Naive thymus-derived CD8-positive, alpha-beta T cell (primary cell): ENCODE data around the gene ADIPOR2. TPM values are rescaled to one million over a fixed set of nuclear protein-coding genes. Genes with fewer than 3 reads are reported as not detected.
"Not testable (repeated sequence)": the region's sequence is repeated elsewhere in the genome, so short reads cannot be mapped to it uniquely, and the experiment has no call there.

Source experiments
- ATAC-seq, 2 donors: fragments of 150-1000 bp; cut with Tn5 transposase in 1 of 2; sonication (Bioruptor Pico), chemical (Tn5 transposase) in 1 of 2; 1 replicate in 1 of 2; 2 replicates in 1 of 2; pipeline ENCODE4 v1.10.0; 2021; ENCODE audit warnings: mild to moderate bottlenecking in 2 of 2, moderate library complexity in 2 of 2
- POLR2A ChIA-PET: fragments of 350-600 bp; sonication (Branson Sonifier 250); formaldehyde crosslinking; loops from one replicate; lab custom pipeline; 2021; ENCODE audit warnings: antibody characterized with exemption; lab: Charles Lee
- DNase-seq, 10 donors: peaks; one replicate each; pipeline versions ENCODE4 v3.0.0 to v3.0.0-alpha.2; 2020 to 2022
- H3K27ac Mint-ChIP-seq, 10 donors: one replicate each; pipeline ENCODE4 v1.8.0; 2020 to 2022; ENCODE audit warnings: mild to moderate bottlenecking in 10 of 10, mixed read lengths in 10 of 10, moderate library complexity in 4 of 10, inconsistent platforms in 1 of 10
- H3K27me3 Mint-ChIP-seq, 5 donors: one replicate each; pipeline ENCODE4 v1.8.0; 2021 to 2022; ENCODE audit warnings: mixed read lengths in 5 of 5
- H3K36me3 Mint-ChIP-seq, 3 donors: one replicate each; pipeline ENCODE4 v1.8.0; 2020 to 2022; ENCODE audit warnings: mixed read lengths in 3 of 3, mild to moderate bottlenecking in 2 of 3, inconsistent platforms in 1 of 3
- H3K4me1 Mint-ChIP-seq, 4 donors: one replicate each; pipeline ENCODE4 v1.8.0; 2021 to 2022; ENCODE audit warnings: mixed read lengths in 4 of 4
- H3K4me3 Mint-ChIP-seq, 10 donors: one replicate each; pipeline ENCODE4 v1.8.0; 2020 to 2022; ENCODE audit warnings: mild to moderate bottlenecking in 10 of 10, mixed read lengths in 10 of 10, moderate library complexity in 6 of 10, inconsistent platforms in 1 of 10
- H3K9me3 Mint-ChIP-seq, 9 donors: one replicate each; pipeline ENCODE4 v1.8.0; 2020 to 2022; ENCODE audit warnings: mixed read lengths in 9 of 9, mild to moderate bottlenecking in 3 of 9, inconsistent platforms in 1 of 9, moderate library complexity in 1 of 9
- polyA plus RNA-seq, 3 donors: library from polyadenylated mRNA; unstranded; fragments of 300-500 nt; fragmentation: Illumina TruSeq; gene quantifications; one replicate each; pipeline ENCODE4 v1.2.3, GENCODE V29; 2021
- total RNA-seq, 8 experiments: library from RNA in 2 of 8; stranded (reverse) in 2 of 8; gene quantifications; one replicate each; pipeline ENCODE4 v1.2.3 and lab custom pipeline; 2021 to 2026

Gene ADIPOR2
- total and polyA plus RNA-seq, 5 experiments from 2014 or later: 2.0 to 39.9 (median 3.2) TPM

DNA sequence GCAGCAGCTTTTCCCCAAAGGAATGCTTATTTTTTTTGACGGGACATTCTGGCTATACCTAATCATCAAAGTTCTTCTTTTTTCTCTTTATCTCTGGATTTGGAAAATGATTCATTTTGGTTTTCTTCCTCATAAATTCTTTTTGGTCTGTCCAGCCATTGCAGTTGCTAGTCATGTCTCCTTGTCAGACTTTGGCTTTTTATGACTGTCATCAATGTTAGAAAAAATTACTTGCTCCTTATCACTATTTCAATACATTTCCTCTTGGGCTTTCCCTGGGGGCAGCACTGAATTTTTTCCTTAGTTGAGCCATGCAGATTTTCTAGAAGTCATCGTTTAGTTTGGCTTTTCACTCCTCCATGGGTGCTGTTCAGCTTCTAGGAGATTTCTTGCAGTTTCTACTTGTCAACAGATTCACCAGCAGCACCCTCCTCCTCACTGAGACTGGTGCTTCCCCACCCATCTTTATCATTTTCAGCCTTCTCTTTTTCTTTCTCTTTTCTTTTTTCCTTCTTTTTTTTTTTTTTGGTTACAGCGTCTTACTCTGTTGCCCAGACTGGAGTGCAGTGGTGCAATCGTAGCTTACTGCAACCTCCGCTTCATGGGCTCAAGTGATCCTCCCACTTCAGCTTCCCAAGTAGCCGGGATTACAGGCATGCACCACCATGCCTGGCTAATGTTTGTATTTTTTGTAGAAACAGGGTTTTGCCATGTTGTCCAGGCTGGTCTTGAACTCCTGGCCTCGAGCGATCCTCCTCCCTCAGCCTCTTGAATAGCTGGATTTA, 5.2 kb downstream of the ADIPOR2 start:
- Mint-ChIP-seq H3K4me3 (peak overlapping the region in 4 of 10 donors; percentile 2 to 42 (median 18)), H3K36me3 (peaks cover 0 to 16% (median 0%) of the 10 kb centered on the region in 3 donors), H3K27me3 (no peaks in the 10 kb centered on the region), H3K4me1 (peaks cover 27 to 87% (median 73%) of the 10 kb centered on the region in 4 donors), H3K9me3 (no peaks in the 10 kb centered on the region), H3K27ac (peak overlapping the region in 5 of 10 donors; percentile 18 to 71 (median 49))
- no peak for DNase-seq
- ATAC-seq: no peak
- POLR2A ChIA-PET: interaction anchor here (0.6 kb wide), 1 partner anchor 24 kb away, joined by 3 read pairs; no protein-coding TSS in a partner anchor

DNA sequence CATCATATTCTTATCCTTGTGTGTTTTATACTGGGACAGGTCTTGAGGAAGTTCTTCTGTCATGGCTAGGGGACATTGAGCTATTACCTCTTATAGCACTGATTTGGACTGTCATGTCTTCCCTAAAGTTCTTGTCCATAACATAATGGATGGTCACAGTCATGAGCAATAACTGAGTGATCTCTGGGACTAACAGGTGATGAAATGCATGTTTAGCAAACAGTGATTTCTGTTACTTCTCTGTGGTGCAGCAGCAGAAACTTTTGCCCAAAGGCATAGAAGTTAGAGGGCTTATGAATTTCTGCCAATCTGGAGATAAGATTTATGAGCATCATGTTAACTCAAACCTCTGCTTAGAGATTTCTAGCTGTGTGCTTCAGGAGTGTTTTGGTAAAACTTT, 5.9 kb downstream of the ADIPOR2 start:
- Mint-ChIP-seq H3K27ac (peak overlapping the region in 5 of 10 donors; percentile 10 to 71 (median 30)), H3K4me1 (peaks cover 25 to 85% (median 70%) of the 10 kb centered on the region in 4 donors), H3K36me3 (peaks cover 0 to 16% (median 0%) of the 10 kb centered on the region in 3 donors), H3K27me3 (no peaks in the 10 kb centered on the region), H3K9me3 (no peaks in the 10 kb centered on the region), H3K4me3 (peak overlapping the region in 2 of 10 donors; percentile 2 to 6)
- ATAC-seq (no peak), DNase-seq (no peak)
- POLR2A ChIA-PET: interaction anchor here (0.6 kb wide), 1 partner anchor 24 kb away, joined by 3 read pairs; no protein-coding TSS in a partner anchor

DNA sequence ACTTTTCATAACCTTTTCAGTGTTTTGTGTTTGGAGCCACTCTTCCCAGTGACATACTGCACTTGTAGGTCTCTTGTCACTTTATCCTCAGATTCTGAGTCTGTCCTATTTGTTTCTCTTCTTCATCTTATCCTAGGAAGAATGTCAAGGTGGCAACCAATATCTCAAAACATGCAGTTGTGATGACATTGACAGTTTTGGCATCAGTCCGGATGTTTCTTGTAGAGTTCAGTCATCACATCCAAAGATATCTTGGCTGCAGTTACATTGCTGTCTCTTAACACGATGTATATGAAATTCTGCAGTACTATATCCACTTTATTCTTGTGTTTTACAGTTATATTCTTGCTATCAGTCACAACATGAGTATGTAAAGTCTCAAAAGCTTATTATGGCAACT, 6.4 kb downstream of the ADIPOR2 start:
- Mint-ChIP-seq H3K27me3 (no peaks in the 10 kb centered on the region), H3K36me3 (peaks cover 0 to 16% (median 0%) of the 10 kb centered on the region in 3 donors), H3K4me3 (peak overlapping the region in 2 of 10 donors; percentile 44 to 48), H3K27ac (peak overlapping the region in 2 of 10 donors; percentile 10 to 49), H3K4me1 (peaks cover 28 to 84% (median 70%) of the 10 kb centered on the region in 4 donors), H3K9me3 (no peaks in the 10 kb centered on the region)
- no peak for ATAC-seq
- no peak for DNase-seq
- POLR2A ChIA-PET: no interaction called here

DNA sequence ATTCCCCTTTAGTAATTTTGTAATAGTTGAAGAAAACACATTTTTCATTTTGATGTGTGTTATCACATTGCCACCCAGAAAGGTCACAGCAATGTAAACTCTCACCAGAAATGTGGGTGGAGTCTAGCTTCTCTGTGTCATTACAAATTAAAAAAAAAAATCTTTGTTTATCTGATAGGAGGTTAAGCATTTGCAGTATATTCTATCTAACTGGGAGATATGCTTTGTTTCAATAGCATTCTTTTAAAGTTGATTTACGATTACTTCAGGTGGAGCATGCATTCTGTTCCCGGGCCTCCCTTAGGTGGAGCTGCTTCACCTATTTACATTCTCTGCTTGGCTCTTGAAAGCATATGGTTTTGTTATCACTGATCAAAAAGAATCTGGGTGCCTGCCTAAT, 7.8 kb downstream of the ADIPOR2 start:
- POLR2A ChIA-PET: no interaction called here
- peaks cover 0 to 14% (median 0%) of the 10 kb centered on the region in 3 donors for H3K36me3 Mint-ChIP-seq
- ATAC-seq (no peak), DNase-seq (no peak)
- peaks cover 28 to 81% (median 66%) of the 10 kb centered on the region in 4 donors for H3K4me1 Mint-ChIP-seq
- H3K4me3 Mint-ChIP-seq: no peak overlapping the region
- H3K9me3 Mint-ChIP-seq: no peaks in the 10 kb centered on the region
- peak overlapping the region in 1 of 10 donors; percentile 58 for H3K27ac Mint-ChIP-seq
- H3K27me3 Mint-ChIP-seq: no peaks in the 10 kb centered on the region

DNA sequence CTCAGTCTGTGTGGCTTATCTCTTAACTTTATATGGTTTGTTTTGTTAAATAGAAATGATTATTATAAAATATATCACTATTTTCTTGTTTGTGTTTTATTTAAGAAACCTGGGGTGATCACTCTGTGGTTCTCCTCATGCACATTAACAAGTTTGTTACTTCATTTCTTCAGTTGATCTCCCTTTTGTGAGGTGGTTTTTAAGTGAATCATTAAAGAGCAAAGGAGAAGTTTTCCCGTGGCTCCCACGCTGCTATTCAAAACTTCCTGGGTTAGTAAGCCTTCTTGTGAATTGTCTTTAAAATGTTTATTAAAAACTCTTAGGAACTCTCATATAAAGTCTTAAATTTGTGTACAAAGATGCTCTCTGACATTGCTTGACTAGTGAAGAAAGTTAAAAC, 11.8 kb downstream of the ADIPOR2 start:
- ATAC-seq: no peak
- POLR2A ChIA-PET: interaction anchor here (1.1 kb wide), 1 partner anchor 12 kb away, joined by 3 read pairs; the partner anchor contains the start of gene ADIPOR2
- peaks cover 0 to 2% (median 0%) of the 10 kb centered on the region in 3 donors for H3K36me3 Mint-ChIP-seq
- H3K9me3 Mint-ChIP-seq: no peaks in the 10 kb centered on the region
- H3K4me3 Mint-ChIP-seq: no peak overlapping the region
- H3K27me3 Mint-ChIP-seq: no peaks in the 10 kb centered on the region
- H3K27ac Mint-ChIP-seq: peak overlapping the region in 2 of 10 donors; percentile 3 to 52
- DNase-seq: no peak
- H3K4me1 Mint-ChIP-seq: peaks cover 20 to 85% (median 56%) of the 10 kb centered on the region in 4 donors

DNA sequence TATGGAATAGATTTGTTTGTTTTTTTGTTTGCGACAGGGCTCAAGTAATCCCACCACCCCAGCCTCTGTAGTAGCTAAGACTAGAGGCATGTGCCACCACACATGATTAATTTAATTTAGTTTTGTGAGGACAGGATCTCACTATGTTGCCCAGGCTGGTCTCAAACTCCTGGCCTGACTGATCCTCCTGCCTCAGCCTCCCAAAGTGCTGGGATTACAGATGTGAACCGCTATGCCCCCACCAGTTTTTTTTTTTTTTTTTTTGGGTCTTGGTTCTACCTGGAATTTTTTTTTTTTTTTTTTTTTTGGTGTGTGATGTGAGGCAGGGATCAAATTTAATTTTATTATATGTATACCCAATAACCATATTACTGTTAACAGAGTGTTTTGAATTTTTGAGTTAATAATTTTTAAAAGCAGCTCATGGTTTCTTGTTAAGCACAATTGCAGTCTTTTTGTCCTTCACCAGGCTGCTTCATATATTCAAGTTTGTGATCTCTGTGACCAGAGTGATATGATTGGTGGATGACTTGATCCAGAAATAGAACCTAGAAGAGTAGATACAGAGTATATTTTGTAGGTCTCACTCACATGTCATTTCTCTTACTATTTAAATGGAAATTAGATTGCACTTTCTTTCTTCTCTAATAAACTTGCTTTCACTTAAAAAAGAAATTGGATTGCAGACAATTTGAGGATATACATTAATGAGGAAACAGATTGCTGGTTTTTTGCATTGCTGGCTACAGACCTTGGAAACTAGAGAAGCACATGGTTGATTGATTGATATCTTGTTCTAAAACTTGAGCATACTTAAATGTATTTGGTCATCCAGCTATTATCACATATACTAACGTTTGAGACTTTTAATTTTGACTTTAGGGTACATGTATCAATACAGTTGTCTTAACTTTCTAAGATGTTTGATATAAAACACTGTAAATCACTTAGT, 13.2 kb downstream of the ADIPOR2 start:
- ATAC-seq (no peak), DNase-seq (no peak)
- Mint-ChIP-seq H3K27me3 (no peaks in the 10 kb centered on the region), H3K4me3 (no peak overlapping the region), H3K4me1 (peaks cover 17 to 81% (median 47%) of the 10 kb centered on the region in 4 donors), H3K9me3 (no peaks in the 10 kb centered on the region), H3K36me3 (peaks cover 0 to 2% (median 0%) of the 10 kb centered on the region in 3 donors), H3K27ac (peak overlapping the region in 4 of 10 donors; percentile 14 to 40 (median 26))
- POLR2A ChIA-PET: interaction anchor here (0.6 to 1.1 kb wide), 3 partner anchors 14 to 611 kb away, joined by 3 to 8 read pairs (median 4); partner anchors contain the start of gene ADIPOR2

DNA sequence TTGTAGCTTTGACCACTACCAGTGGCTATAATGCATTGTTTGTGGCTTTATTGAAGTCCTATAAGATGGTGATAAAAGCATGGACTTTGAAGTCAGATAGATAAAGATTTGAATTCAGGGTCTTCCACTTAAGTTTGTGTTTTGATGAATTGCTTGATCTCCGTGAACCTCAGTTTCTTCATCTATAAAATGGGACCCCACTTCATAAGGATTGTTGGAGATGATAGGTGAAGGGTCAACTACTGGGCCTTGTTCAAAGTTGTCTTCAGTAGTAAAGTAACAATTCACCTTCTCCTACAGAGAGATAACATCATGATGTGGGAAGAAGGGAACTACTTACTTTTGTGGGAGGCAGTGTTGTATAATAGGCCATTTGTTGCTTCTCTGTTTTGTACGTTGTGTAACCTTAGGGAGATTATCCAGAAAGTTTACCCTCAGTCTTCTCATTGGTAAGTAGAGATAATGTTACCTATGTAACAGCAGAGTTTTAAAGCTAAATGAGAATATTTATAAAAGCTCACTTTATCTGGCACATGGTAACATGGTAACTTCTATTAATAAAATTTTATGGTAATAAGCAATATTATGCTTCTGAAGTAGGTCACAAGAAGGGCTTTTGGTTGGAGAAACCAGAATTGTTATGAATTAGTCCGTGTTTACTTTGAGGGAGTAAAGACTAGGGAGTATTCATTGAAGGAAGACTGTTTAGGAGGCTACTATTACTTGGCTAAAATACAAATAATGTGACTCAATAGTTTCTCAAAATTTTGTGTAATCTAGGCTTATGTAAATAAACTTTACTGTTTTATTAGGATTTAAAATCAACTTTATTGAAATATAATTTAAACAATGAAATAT, 15.1 kb downstream of the ADIPOR2 start:
- peaks cover 0 to 2% (median 0%) of the 10 kb centered on the region in 3 donors for H3K36me3 Mint-ChIP-seq
- H3K4me1 Mint-ChIP-seq: peaks cover 17 to 76% (median 49%) of the 10 kb centered on the region in 4 donors
- no peak overlapping the region for H3K4me3 Mint-ChIP-seq
- no peak for ATAC-seq
- H3K9me3 Mint-ChIP-seq: no peaks in the 10 kb centered on the region
- H3K27ac Mint-ChIP-seq: no peak overlapping the region
- no peaks in the 10 kb centered on the region for H3K27me3 Mint-ChIP-seq
- DNase-seq: no peak
- POLR2A ChIA-PET: no interaction called here

DNA sequence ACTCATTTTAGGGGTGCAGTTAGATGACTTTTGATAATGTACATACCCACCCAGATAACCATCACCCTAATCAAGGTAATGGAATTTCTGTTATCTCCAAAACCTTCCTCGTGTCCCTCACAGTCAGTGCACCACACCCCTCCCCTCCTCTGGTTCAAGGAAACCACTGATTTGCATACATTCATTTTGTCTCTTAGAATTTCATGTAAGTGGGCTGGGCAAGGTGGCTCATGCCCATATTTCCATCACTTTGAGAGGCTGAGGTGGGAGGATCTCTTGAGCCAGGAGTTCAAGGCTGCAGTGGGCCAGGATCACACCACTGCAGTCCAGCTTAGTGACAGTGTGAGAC, 15.7 kb downstream of the ADIPOR2 start:
- DNase-seq (no peak), ATAC-seq (no peak)
- H3K27ac Mint-ChIP-seq: peak overlapping the region in 1 of 10 donors; percentile 70
- H3K4me3 Mint-ChIP-seq: peak overlapping the region in 1 of 10 donors; percentile 8
- POLR2A ChIA-PET: interaction anchor here (0.7 kb wide), 1 partner anchor 104 kb away, joined by 3 read pairs; no protein-coding TSS in a partner anchor
- peaks cover 22 to 79% (median 54%) of the 10 kb centered on the region in 4 donors for H3K4me1 Mint-ChIP-seq
- H3K27me3 Mint-ChIP-seq: no peaks in the 10 kb centered on the region
- H3K9me3 Mint-ChIP-seq: no peaks in the 10 kb centered on the region
- peaks cover 0 to 2% (median 0%) of the 10 kb centered on the region in 3 donors for H3K36me3 Mint-ChIP-seq

DNA sequence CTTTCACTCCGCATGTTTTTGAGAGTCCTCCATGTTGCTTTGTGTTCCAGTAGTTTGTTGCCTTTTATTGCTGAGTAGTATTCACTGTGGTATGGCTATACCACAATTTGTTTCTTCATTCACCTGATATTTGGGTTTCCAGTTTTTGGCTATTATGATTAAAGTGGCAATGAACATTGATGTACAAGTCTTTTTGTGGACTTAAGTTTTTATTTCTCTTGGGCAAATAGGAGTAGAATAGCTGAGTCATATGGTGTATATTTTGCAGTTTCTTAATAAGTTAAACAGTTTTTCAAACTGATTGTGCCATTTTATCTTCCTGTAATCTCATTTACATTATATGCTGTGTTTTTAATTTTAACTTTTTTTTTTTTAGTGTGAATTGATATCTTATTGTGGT, 16.2 kb downstream of the ADIPOR2 start:
- Mint-ChIP-seq H3K27ac (no peak overlapping the region), H3K27me3 (no peaks in the 10 kb centered on the region), H3K4me1 (peaks cover 26 to 83% (median 55%) of the 10 kb centered on the region in 4 donors), H3K4me3 (peak overlapping the region in 3 of 10 donors; percentile 8 to 42 (median 20)), H3K36me3 (peaks cover 0 to 2% (median 0%) of the 10 kb centered on the region in 3 donors), H3K9me3 (no peaks in the 10 kb centered on the region)
- ATAC-seq (no peak), DNase-seq (no peak)
- POLR2A ChIA-PET: interaction anchor here (0.7 kb wide), 1 partner anchor 104 kb away, joined by 3 read pairs; no protein-coding TSS in a partner anchor

DNA sequence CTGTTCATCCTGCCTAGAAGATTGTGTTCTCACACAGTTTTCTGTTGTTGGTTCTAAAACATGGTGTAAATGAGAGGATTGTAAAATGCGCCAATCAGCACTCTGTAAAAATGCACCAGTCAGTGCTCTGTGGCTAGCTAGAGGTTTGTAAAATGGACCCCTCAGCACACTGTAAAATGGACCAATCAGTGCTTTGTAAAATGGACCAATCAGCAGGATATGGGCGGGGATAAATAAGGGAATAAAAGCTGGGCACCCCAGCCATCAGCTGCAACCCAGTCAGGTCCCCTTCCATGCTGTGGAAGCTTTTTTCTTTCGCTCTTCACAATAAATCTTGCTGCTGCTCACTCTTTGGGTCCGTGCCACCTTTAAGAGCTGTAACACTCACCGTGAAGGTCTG, 19.1 kb downstream of the ADIPOR2 start:
- POLR2A ChIA-PET: not testable (repeated sequence)

DNA sequence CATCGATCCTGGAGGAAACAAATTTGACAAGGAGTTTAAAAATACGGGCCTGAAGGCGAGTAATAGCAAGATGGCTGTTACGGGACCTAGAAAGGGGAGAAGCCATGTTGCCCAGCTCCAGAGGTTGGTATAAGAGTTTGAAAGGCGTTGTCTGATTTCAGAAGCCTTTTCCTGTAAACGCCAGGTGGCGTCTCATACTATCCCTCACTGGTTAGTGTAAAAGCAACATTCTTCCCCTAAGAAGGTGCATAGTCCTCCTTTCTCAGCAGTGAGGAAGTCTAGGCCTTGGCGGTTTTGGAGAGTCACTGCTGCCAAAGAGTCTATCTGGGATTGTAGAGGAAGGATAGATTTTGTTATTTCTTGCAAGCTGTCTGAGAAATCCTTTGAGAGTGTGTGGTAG, 20.0 kb downstream of the ADIPOR2 start:
- Mint-ChIP-seq H3K36me3 (peaks cover 19 to 25% (median 22%) of the 10 kb centered on the region in 3 donors), H3K4me1 (peaks cover 21 to 60% (median 45%) of the 10 kb centered on the region in 4 donors), H3K9me3 (peaks cover 0 to 14% (median 10%) of the 10 kb centered on the region in 9 donors), H3K27ac (peak overlapping the region in 1 of 10 donors; percentile 30)
- ATAC-seq, H3K27me3 Mint-ChIP-seq, H3K4me3 Mint-ChIP-seq, DNase-seq, POLR2A ChIA-PET: not testable (repeated sequence)

More for the DNA sequence above, 19.1 kb downstream of the ADIPOR2 start:
- not testable (repeated sequence) for H3K4me3 Mint-ChIP-seq, H3K9me3 Mint-ChIP-seq, H3K27ac Mint-ChIP-seq, ATAC-seq, DNase-seq, H3K27me3 Mint-ChIP-seq
- Mint-ChIP-seq H3K36me3 (peaks cover 15 to 18% (median 16%) of the 10 kb centered on the region in 3 donors), H3K4me1 (peaks cover 22 to 66% (median 46%) of the 10 kb centered on the region in 4 donors)
